Testis (tissue), 3 donors: ENCODE measurements around the gene BCL11A. TPM values are rescaled to one million over a fixed set of nuclear protein-coding genes. Genes with fewer than 3 reads are reported as not detected.

Source experiments
- DNase-seq: peaks from one replicate; pipeline ENCODE4 v3.0.0-alpha.2; 2019
- H3K27ac ChIP-seq, 2 donors: fragments of 200-600 bp; sonication (generic); one replicate each; pipeline ENCODE4 v1.5.1; 2019
- H3K27me3 ChIP-seq: fragments of 200-600 bp; sonication (generic); one replicate; pipeline ENCODE4 v1.5.1; 2019
- H3K36me3 ChIP-seq: fragments of 200-600 bp; sonication (generic); one replicate; pipeline ENCODE4 v1.5.1; 2017; ENCODE audit warnings: low read depth; ENCODE audit errors: missing control alignments
- H3K4me1 ChIP-seq: fragments of 200-600 bp; sonication (generic); one replicate; pipeline ENCODE4 v1.5.1; 2019
- H3K4me3 ChIP-seq, 2 donors: fragments of 200-600 bp; sonication (generic); one replicate each; pipeline ENCODE4 v1.5.1; 2017 to 2019
- H3K9me3 ChIP-seq: fragments of 200-600 bp; sonication (generic); one replicate; pipeline ENCODE4 v1.5.1; 2017
- POLR2A ChIP-seq: fragments of 450-650 bp; IDR thresholded peaks from one replicate; pipeline ENCODE4 v1.6.1; 2017; ENCODE audit warnings: antibody characterized with exemption, mild to moderate bottlenecking, moderate library complexity
- WGBS, 2 donors: methylation state at CpG; one replicate each; pipeline ENCODE4 v1.1.5; 2018; 5-methylcytosine and 5-hydroxymethylcytosine counted together
- intact Hi-C: fragments of 100-400 bp; cut with DNase I; formaldehyde crosslinking; loops from one replicate; pipeline ENCODE4 v1.15.1; 2023; ENCODE audit warnings: low total_unique reads
- polyA plus RNA-seq: library from polyadenylated mRNA; stranded (reverse); fragments of 350-450 nt; fragmentation: Illumina TruSeq; extraction: RNeasy Lipid Tissue Mini Kit (QIAGEN cat#74804); gene quantifications from one replicate; pipeline ENCODE4 v1.2.3, GENCODE V29; 2014; ENCODE audit warnings: low read depth, low replicate concordance; ENCODE audit not compliant: insufficient read depth
- total RNA-seq, 2 donors: library from RNA; depleted of rRNA; stranded (reverse); fragments of >200 nt; gene quantifications; one replicate each; pipeline ENCODE4 v1.2.3, GENCODE V29; 2016
- TF ChIP-seq, protein P1 (sequence below), 3 experiments: fragments of 450-650 bp in 2 of 3; fragments of 200-600 bp in 1 of 3; sonication (generic) in 1 of 3; IDR thresholded peaks; one replicate each; pipeline ENCODE4 v1.5.1; 2016 to 2019; ENCODE audit warnings: antibody characterized with exemption in 3 of 3, mild to moderate bottlenecking in 2 of 3, moderate library complexity in 1 of 3

The BCL11A gene
- total and polyA plus RNA-seq, 3 donors from 2014 or later = 4.1 to 11.6 (median 5.1) TPM

DNA sequence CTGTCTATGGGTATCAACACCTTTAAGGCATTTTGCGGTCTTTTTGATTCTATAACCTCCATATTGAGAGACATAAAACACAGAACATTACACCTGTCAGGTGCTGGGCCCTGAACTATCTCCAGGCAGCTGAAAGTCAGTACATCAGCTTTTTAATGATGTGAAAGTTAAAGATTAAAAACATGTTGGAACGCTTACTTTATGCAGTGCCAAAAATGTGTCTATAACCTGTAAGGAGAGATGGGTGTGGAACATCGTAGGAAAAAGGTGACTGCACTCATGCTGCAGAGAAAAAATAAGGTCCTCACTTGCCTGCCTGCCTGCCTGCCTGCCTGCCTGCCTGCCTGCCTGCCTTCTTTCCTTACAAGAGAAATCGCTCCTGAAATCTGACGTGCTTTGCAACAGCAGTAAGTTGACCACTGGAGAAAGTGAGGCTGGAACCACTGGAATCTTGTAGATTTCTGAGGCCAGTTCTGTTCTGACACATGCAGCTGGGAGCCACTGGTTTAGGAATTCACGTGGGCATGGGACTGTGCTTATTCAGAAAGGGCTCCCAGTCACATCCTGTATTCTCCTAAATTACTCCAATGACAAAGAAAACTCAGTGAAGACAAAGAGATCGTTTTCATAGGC, 34.1 kb downstream of the BCL11A start:
- intact Hi-C loops = no loop called here
- WGBS, 2 donors = 83 to 87% methylated on average over 7 of the region's 7 CpGs

DNA sequence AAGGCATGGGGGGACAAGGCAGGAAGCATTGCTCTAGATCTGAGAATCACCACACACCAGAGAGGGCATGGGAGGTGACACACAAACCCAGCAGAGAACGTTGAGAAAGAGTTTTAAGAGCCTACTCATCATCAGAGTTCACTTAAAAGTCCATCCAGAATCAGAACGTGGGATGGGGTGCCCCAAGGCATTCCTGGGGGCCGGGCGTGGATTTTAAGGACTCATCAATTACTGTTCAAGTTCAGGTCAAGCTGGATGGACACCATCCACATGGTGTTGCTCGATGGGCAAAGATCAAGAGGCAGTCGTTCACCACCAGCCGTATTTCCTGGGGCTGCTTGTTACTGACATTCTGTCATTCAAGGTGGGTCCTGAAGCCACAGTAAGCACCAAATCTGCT, 34.9 kb downstream of the BCL11A start:
- no peaks in the 10 kb centered on the region for H3K36me3 ChIP-seq
- no peak overlapping the region for H3K27ac ChIP-seq
- H3K9me3 ChIP-seq = no peaks in the 10 kb centered on the region
- WGBS, 2 donors = 86 to 87% methylated on average over 7 of the region's 7 CpGs
- intact Hi-C loops = no loop called here
- DNase-seq = no peak
- H3K4me1 ChIP-seq = no peaks in the 10 kb centered on the region
- H3K4me3 ChIP-seq = no peak overlapping the region
- TF ChIP-seq POLR2A = no peak
- TF ChIP-seq, protein P1, sequence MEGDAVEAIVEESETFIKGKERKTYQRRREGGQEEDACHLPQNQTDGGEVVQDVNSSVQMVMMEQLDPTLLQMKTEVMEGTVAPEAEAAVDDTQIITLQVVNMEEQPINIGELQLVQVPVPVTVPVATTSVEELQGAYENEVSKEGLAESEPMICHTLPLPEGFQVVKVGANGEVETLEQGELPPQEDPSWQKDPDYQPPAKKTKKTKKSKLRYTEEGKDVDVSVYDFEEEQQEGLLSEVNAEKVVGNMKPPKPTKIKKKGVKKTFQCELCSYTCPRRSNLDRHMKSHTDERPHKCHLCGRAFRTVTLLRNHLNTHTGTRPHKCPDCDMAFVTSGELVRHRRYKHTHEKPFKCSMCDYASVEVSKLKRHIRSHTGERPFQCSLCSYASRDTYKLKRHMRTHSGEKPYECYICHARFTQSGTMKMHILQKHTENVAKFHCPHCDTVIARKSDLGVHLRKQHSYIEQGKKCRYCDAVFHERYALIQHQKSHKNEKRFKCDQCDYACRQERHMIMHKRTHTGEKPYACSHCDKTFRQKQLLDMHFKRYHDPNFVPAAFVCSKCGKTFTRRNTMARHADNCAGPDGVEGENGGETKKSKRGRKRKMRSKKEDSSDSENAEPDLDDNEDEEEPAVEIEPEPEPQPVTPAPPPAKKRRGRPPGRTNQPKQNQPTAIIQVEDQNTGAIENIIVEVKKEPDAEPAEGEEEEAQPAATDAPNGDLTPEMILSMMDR (IDR thresholded peaks at IDR 0.05) = no peak
- H3K27me3 ChIP-seq = no peaks in the 10 kb centered on the region

More for the DNA sequence above, 34.1 kb downstream of the BCL11A start:
- no peak for TF ChIP-seq POLR2A
- TF ChIP-seq, protein P1 (IDR thresholded peaks at IDR 0.05) = no peak
- Histone ChIP-seq H3K4me1 (no peaks in the 10 kb centered on the region), H3K36me3 (no peaks in the 10 kb centered on the region), H3K4me3 (no peak overlapping the region), H3K27me3 (no peaks in the 10 kb centered on the region), H3K9me3 (no peaks in the 10 kb centered on the region), H3K27ac (no peak overlapping the region)
- DNase-seq = no peak

DNA sequence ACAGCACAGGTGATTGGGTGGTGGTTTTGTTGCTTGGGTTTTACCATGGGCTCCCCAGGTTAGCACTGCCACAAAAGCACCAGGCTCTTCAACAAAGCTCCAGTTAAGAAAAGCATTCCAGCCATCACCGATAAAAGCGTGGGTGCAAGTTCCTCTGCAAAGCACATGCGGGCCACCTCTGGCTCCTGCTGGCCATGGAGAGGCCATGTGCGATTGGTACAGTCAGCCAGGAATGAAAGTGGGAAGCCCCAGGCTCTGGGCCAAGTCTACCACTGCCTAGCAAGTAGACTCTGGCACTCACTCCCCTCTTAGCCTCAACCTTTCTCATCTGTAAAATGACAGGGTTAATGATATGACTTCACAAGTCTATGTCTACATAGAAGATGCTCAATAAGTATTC, 36.0 kb downstream of the BCL11A start:
- whole genome bisulfite sequencing, 2 donors = 81 to 88% methylated on average over 3 to 4 of the region's 4 CpGs
- no peak for DNase-seq
- H3K36me3 ChIP-seq = no peaks in the 10 kb centered on the region

DNA sequence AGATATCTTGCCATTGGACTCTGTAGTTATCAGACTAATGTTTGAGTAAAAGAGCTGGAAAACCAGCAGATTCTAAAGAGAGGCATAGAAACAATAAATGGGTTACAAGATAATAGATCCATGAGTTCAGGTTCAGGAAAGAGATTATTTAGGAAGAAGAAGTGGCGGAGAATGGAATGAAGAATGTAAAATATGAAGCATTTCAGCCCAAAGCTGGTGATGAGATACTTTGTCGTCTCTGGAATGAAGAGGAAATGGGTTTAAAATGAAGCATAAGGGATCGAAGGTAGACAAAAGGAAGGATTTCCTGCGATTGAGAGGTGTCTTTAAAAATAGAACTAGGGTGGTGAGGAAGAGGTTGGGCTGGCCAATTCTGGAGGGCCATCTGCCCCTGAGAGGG, 36.6 kb downstream of the BCL11A start:
- 84 to 88% methylated on average over 4 of the region's 4 CpGs for WGBS, 2 donors
- H3K27me3 ChIP-seq = no peaks in the 10 kb centered on the region
- no peaks in the 10 kb centered on the region for H3K4me1 ChIP-seq
- no peak for TF ChIP-seq POLR2A
- TF ChIP-seq, protein P1 (IDR thresholded peaks at IDR 0.05) = no peak
- H3K27ac ChIP-seq = no peak overlapping the region
- no peaks in the 10 kb centered on the region for H3K9me3 ChIP-seq
- intact Hi-C loops = no loop called here
- H3K36me3 ChIP-seq = no peaks in the 10 kb centered on the region
- no peak overlapping the region for H3K4me3 ChIP-seq
- DNase-seq = no peak

More for the DNA sequence above, 36.0 kb downstream of the BCL11A start:
- TF ChIP-seq, protein P1 (IDR thresholded peaks at IDR 0.05) = no peak
- TF ChIP-seq POLR2A = no peak
- Histone ChIP-seq H3K27ac (no peak overlapping the region), H3K4me3 (no peak overlapping the region), H3K9me3 (no peaks in the 10 kb centered on the region), H3K4me1 (no peaks in the 10 kb centered on the region), H3K27me3 (no peaks in the 10 kb centered on the region)
- intact Hi-C loops = no loop called here

DNA sequence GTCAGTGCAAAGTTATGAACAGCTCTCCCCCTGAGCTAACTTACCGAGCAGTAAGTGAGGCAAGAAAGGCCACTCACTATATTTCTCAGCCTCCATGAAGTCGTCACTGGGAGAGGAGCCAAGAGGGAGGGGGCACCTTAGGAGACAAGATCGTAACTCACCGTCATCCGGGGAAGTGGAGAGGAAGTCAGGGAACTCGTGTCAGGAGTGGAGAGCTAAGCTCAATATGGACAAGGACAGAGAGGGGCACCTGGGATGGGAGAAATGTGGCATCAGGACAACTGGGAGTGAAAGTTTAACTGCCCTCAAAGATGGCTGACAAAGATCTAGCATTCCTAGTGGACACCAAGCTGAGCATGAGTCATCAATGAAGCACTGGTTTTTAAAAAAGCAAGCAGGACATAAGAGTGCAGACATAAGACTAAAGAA, 37.1 kb downstream of the BCL11A start:
- no peak overlapping the region for H3K27ac ChIP-seq
- 27 to 34% methylated on average over 6 of the region's 6 CpGs for WGBS, 2 donors
- no peaks in the 10 kb centered on the region for H3K36me3 ChIP-seq
- no peaks in the 10 kb centered on the region for H3K27me3 ChIP-seq
- H3K9me3 ChIP-seq = no peaks in the 10 kb centered on the region
- no peak overlapping the region for H3K4me3 ChIP-seq
- intact Hi-C loops = no loop called here
- no peak for TF ChIP-seq POLR2A
- TF ChIP-seq, protein P1 (IDR thresholded peaks at IDR 0.05) = no peak
- no peak for DNase-seq
- H3K4me1 ChIP-seq = no peaks in the 10 kb centered on the region
